HepG2 (cell line): Measurements from ENCODE around the gene CCL19. TPM values are rescaled to one million over a fixed set of nuclear protein-coding genes. Genes with fewer than 3 reads are reported as not detected.
A peak's percentile ranks its signal among the peaks of the same experiment; 100 is the strongest.

Source experiments
- AGO2 ChIP-seq: fragments of 200-400 bp; formaldehyde crosslinking; optimal IDR thresholded peaks from 2 replicates; pipeline ENCODE3; 2017; ENCODE audit warnings: mild to moderate bottlenecking, low read depth, low read length, moderate library complexity
- CBX5 ChIP-seq: sonication (generic); formaldehyde crosslinking; IDR thresholded peaks from 2 replicates; pipeline ENCODE4 v1.4.0; 2020; ENCODE audit warnings: missing genetic modification reagents, borderline replicate concordance
- DBP ChIP-seq: sonication (generic); formaldehyde crosslinking; IDR thresholded peaks from 2 replicates; pipeline ENCODE4 v1.4.0; 2020; ENCODE audit warnings: missing genetic modification reagents; ENCODE audit errors: not compliant biosample characterization
- EED ChIP-seq: sonication (generic); formaldehyde crosslinking; IDR thresholded peaks from 2 replicates; pipeline ENCODE4 v1.5.0; 2020; ENCODE audit warnings: mild to moderate bottlenecking, missing genetic modification reagents
- FOXM1 ChIP-seq: sonication (generic); formaldehyde crosslinking; IDR thresholded peaks from 2 replicates; pipeline ENCODE4 v1.5.0; 2020; ENCODE audit warnings: missing genetic modification reagents
- GLI4 ChIP-seq: sonication (generic); formaldehyde crosslinking; IDR thresholded peaks from 2 replicates; pipeline ENCODE4 v1.5.1; 2020; ENCODE audit warnings: missing genetic modification reagents, mild to moderate bottlenecking, moderate library complexity, borderline replicate concordance
- HES4 ChIP-seq: sonication (generic); formaldehyde crosslinking; IDR thresholded peaks from 2 replicates; pipeline ENCODE4 v1.9.0; 2021; ENCODE audit warnings: mild to moderate bottlenecking, missing genetic modification reagents, borderline replicate concordance
- HNF4A ChIP-seq: sonication (generic); formaldehyde crosslinking; IDR thresholded peaks from 2 replicates; pipeline ENCODE4 v1.4.0; 2020; ENCODE audit warnings: missing genetic modification reagents
- HNRNPK ChIP-seq: fragments of 200-400 bp; formaldehyde crosslinking; IDR thresholded peaks from 2 replicates; pipeline ENCODE4 v1.6.1; 2018; ENCODE audit warnings: low read length, low read depth, moderate library complexity, mild to moderate bottlenecking; ENCODE audit not compliant: poor library complexity, severe bottlenecking
- ISX ChIP-seq: sonication (generic); formaldehyde crosslinking; conservative IDR thresholded peaks from 2 replicates; pipeline ENCODE4 v1.5.0; 2020; ENCODE audit warnings: missing genetic modification reagents
- KDM2A ChIP-seq: sonication (generic); formaldehyde crosslinking; IDR thresholded peaks from 2 replicates; pipeline ENCODE4 v1.4.0; 2020; ENCODE audit warnings: low read depth, missing genetic modification reagents, borderline replicate concordance
- KDM6A ChIP-seq: IDR thresholded peaks from 2 replicates; pipeline ENCODE4 v1.6.1; 2016; ENCODE audit warnings: low read depth
- PLSCR1 ChIP-seq: sonication (generic); formaldehyde crosslinking; IDR thresholded peaks from 2 replicates; pipeline ENCODE4 v1.5.0; 2020; ENCODE audit warnings: missing genetic modification reagents, mild to moderate bottlenecking, borderline replicate concordance
- PRDM4 ChIP-seq: sonication (generic); formaldehyde crosslinking; IDR thresholded peaks from 2 replicates; pipeline ENCODE4 v1.9.0; 2021; ENCODE audit warnings: missing genetic modification reagents, borderline replicate concordance
- RORA ChIP-seq: sonication (generic); formaldehyde crosslinking; IDR thresholded peaks from 2 replicates; pipeline ENCODE4 v1.5.0; 2020; ENCODE audit warnings: mild to moderate bottlenecking, missing genetic modification reagents, moderate library complexity
- SOX5 ChIP-seq: IDR thresholded peaks from 2 replicates; pipeline ENCODE4 v1.6.1; 2016; ENCODE audit warnings: borderline replicate concordance
- TRIM22 ChIP-seq: fragments of 450-650 bp; IDR thresholded peaks from 2 replicates; pipeline ENCODE4 v1.6.1; 2017
- ZBTB42 ChIP-seq: sonication (generic); formaldehyde crosslinking; IDR thresholded peaks from 2 replicates; pipeline ENCODE4 v1.5.0; 2020; ENCODE audit warnings: mild to moderate bottlenecking, missing genetic modification reagents
- ZC3H4 ChIP-seq: sonication (generic); formaldehyde crosslinking; IDR thresholded peaks from 2 replicates; pipeline ENCODE4 v1.4.0; 2020; ENCODE audit warnings: missing genetic modification reagents, borderline replicate concordance
- ZFP36L2 ChIP-seq: sonication (generic); formaldehyde crosslinking; IDR thresholded peaks from 2 replicates; pipeline ENCODE4 v1.4.0; 2020; ENCODE audit warnings: missing genetic modification reagents
- ZIK1 ChIP-seq: sonication (generic); formaldehyde crosslinking; IDR thresholded peaks from 2 replicates; pipeline ENCODE4 v1.5.0; 2020; ENCODE audit warnings: mild to moderate bottlenecking, low read depth, missing genetic modification reagents, borderline replicate concordance
- ZMAT5 ChIP-seq: sonication (generic); formaldehyde crosslinking; IDR thresholded peaks from 2 replicates; pipeline ENCODE4 v1.5.0; 2020; ENCODE audit warnings: mild to moderate bottlenecking, low read depth, missing genetic modification reagents, borderline replicate concordance
- ZNF451 ChIP-seq: sonication (generic); formaldehyde crosslinking; IDR thresholded peaks from 2 replicates; pipeline ENCODE4 v1.5.0; 2020; ENCODE audit warnings: mild to moderate bottlenecking, missing genetic modification reagents
- ZNF598 ChIP-seq: sonication (generic); formaldehyde crosslinking; IDR thresholded peaks from 2 replicates; pipeline ENCODE4 v1.5.1; 2020; ENCODE audit warnings: mild to moderate bottlenecking, missing genetic modification reagents, borderline replicate concordance
- ZNF746 ChIP-seq: sonication (generic); formaldehyde crosslinking; IDR thresholded peaks from 2 replicates; pipeline ENCODE4 v1.8.0; 2022; ENCODE audit warnings: mild to moderate bottlenecking, missing genetic modification reagents
- polyA plus RNA-seq, 8 experiments: library from polyadenylated mRNA; depleted of rRNA in 3 of 8; stranded (reverse) in 7 of 8; unstranded in 1 of 8; fragments of >200 nt; fragmentation: Illumina TruSeq in 4 of 8; extraction: Trizol in 4 of 8; gene quantifications; 2 replicates each; pipeline versions ENCODE4 v1.2.1 to v1.2.3, GENCODE V29; 2011 to 2016; ENCODE audit warnings: low read depth in 4 of 8, missing spikeins in 1 of 8, mixed read lengths in 1 of 8; ENCODE audit not compliant: insufficient read depth in 1 of 8
- total RNA-seq, 5 experiments: library from RNA; depleted of rRNA; stranded (reverse); fragments of >200 nt; fragmentation: Illumina TruSeq; extraction: Trizol; gene quantifications; 2 replicates each; pipeline ENCODE4 v1.2.3, GENCODE V29; 2016; ENCODE audit warnings: low read depth in 1 of 5

The CCL19 gene
- total and polyA plus RNA-seq, 2 of the 13 experiments (the other 11 are each of a cell fraction or from before 2014, with no cell fraction given) = not detected

- no peak for TF ChIP-seq ZC3H4 (CRISPR knock-in tag)
- peak; percentile 95 for TF ChIP-seq KDM6A (CRISPR knock-in tag)
- no peak for TF ChIP-seq AGO2
- TF ChIP-seq PLSCR1 = no peak
- no peak for TF ChIP-seq EED (CRISPR knock-in tag)
- no peak for TF ChIP-seq GLI4 (CRISPR knock-in tag)
- TF ChIP-seq FOXM1 (CRISPR knock-in tag) = no peak
- peak; percentile 95 for TF ChIP-seq HNF4A (CRISPR knock-in tag)
- no peak for TF ChIP-seq HNRNPK
- TF ChIP-seq SOX5 (CRISPR knock-in tag) = peak; percentile 52
- TF ChIP-seq DBP = no peak
- no peak for TF ChIP-seq ZMAT5
- TF ChIP-seq ISX (CRISPR knock-in tag) = no peak
- TF ChIP-seq ZNF598 (CRISPR knock-in tag) = no peak
- TF ChIP-seq RORA (CRISPR knock-in tag) = no peak
- no peak for TF ChIP-seq ZBTB42 (CRISPR knock-in tag)
- no peak for TF ChIP-seq ZIK1 (CRISPR knock-in tag)
- TF ChIP-seq ZNF746 (CRISPR knock-in tag) = no peak
- TF ChIP-seq KDM2A = no peak
- TF ChIP-seq ZNF451 (CRISPR knock-in tag) = no peak
- no peak for TF ChIP-seq ZFP36L2 (CRISPR knock-in tag)
- no peak for TF ChIP-seq CBX5 (CRISPR knock-in tag)
- TF ChIP-seq HES4 (CRISPR knock-in tag) = no peak
- TF ChIP-seq TRIM22 = no peak
- TF ChIP-seq PRDM4 (CRISPR knock-in tag) = no peak
Measured at GRCh38 chr9:34688329-34689115, 2.6 kb downstream of the CCL19 start (continued).
